Activated B cell treated with CpG ODN at 0.5 μM for 24 hours (primary cell): ENCODE measurements around the gene STK24. TPM values are rescaled to one million over a fixed set of nuclear protein-coding genes. Genes with fewer than 3 reads are reported as not detected.
"Not testable (repeated sequence)": the region's sequence is repeated elsewhere in the genome, so short reads cannot be mapped to it uniquely, and the experiment has no call there.

ENCODE experiments used
- ATAC-seq: fragments of 200-7000 bp; cut with Tn5 transposase; one replicate; pipeline ENCODE4 v1.10.0; 2021; ENCODE audit warnings: low read depth, mild to moderate bottlenecking, moderate library complexity
- CTCF ChIA-PET: fragments of 350-600 bp; sonication (Branson Sonifier 250); formaldehyde crosslinking; loops from one replicate; lab custom pipeline; 2021; ENCODE audit warnings: antibody characterized with exemption; lab: Charles Lee
- POLR2A ChIA-PET: fragments of 350-600 bp; sonication (Branson Sonifier 250); formaldehyde crosslinking; loops from one replicate; lab custom pipeline; 2021; ENCODE audit warnings: antibody characterized with exemption; lab: Charles Lee
- DNase-seq: peaks from one replicate; pipeline ENCODE4 v3.0.0; 2022
- H3K27ac Mint-ChIP-seq: one replicate; pipeline ENCODE4 v1.8.0; 2020; ENCODE audit warnings: mixed read lengths
- H3K27me3 Mint-ChIP-seq: one replicate; pipeline ENCODE4 v1.8.0; 2021; ENCODE audit warnings: mixed read lengths
- H3K36me3 Mint-ChIP-seq: one replicate; pipeline ENCODE4 v1.8.0; 2021; ENCODE audit warnings: low read depth, mixed read lengths
- H3K4me1 Mint-ChIP-seq: one replicate; pipeline ENCODE4 v1.8.0; 2021; ENCODE audit warnings: mixed read lengths
- H3K4me3 Mint-ChIP-seq: one replicate; pipeline ENCODE4 v1.8.0; 2020; ENCODE audit warnings: mild to moderate bottlenecking, mixed read lengths
- H3K9me3 Mint-ChIP-seq: one replicate; pipeline ENCODE4 v1.8.0; 2020; ENCODE audit warnings: mixed read lengths
- CTCF ChIP-seq: fragments of 200-600 bp; IDR thresholded peaks from one replicate; pipeline ENCODE4 v1.8.0; 2022; ENCODE audit warnings: antibody characterized with exemption, mild to moderate bottlenecking
- intact Hi-C: fragments of 100-400 bp; cut with micrococcal nuclease; formaldehyde crosslinking; loops from one replicate; pipeline ENCODE4 v1.15.1; 2024
- total RNA-seq: library from RNA; stranded (reverse); gene quantifications from 2 replicates; pipeline ENCODE4 v1.2.3, GENCODE V29; 2022

STK24 gene
- total RNA-seq, 1 donor from 2014 or later: 84.8 TPM

- no peak overlapping the region for H3K4me3 Mint-ChIP-seq
- no peak for DNase-seq
- ChIA-PET POLR2A (no interaction called here), CTCF (no interaction called here)
- no peaks in the 10 kb centered on the region for H3K36me3 Mint-ChIP-seq
- TF ChIP-seq CTCF: no peak
- no peak overlapping the region for H3K27ac Mint-ChIP-seq
- H3K4me1 Mint-ChIP-seq: no peaks in the 10 kb centered on the region
- peaks cover 4% of the 10 kb centered on the region for H3K9me3 Mint-ChIP-seq
- peaks cover 3% of the 10 kb centered on the region for H3K27me3 Mint-ChIP-seq
- intact Hi-C loops: no loop called here
- ATAC-seq: no peak
These were observed 156.2 kb downstream of the STK24 start for GRCh38 chr13:98420554-98421175.

GRCh38 chr13:98419786-98420553, 156.9 kb downstream of the STK24 start:
- Mint-ChIP-seq H3K27me3 (peaks cover 3% of the 10 kb centered on the region), H3K4me3 (no peak overlapping the region), H3K4me1 (no peaks in the 10 kb centered on the region), H3K9me3 (peaks cover 4% of the 10 kb centered on the region), H3K36me3 (no peaks in the 10 kb centered on the region), H3K27ac (no peak overlapping the region)
- ATAC-seq (no peak), DNase-seq (no peak)
- CTCF ChIA-PET: no interaction called here
- no peak for TF ChIP-seq CTCF
- POLR2A ChIA-PET: no interaction called here
- intact Hi-C loops: no loop called here

GRCh38 chr13:98416408-98416807, 160.5 kb downstream of the STK24 start:
- CTCF ChIA-PET: no interaction called here
- Mint-ChIP-seq H3K4me3 (no peak overlapping the region), H3K9me3 (peaks cover 4% of the 10 kb centered on the region), H3K4me1 (peaks cover 4% of the 10 kb centered on the region), H3K36me3 (no peaks in the 10 kb centered on the region), H3K27ac (no peak overlapping the region), H3K27me3 (peaks cover 13% of the 10 kb centered on the region)
- no peak for TF ChIP-seq CTCF
- ATAC-seq (no peak), DNase-seq (no peak)
- intact Hi-C loops: no loop called here
- POLR2A ChIA-PET: no interaction called here

- TF ChIP-seq CTCF: no peak
- no peak overlapping the region for H3K27ac Mint-ChIP-seq
- H3K4me3 Mint-ChIP-seq: no peak overlapping the region
- H3K9me3 Mint-ChIP-seq: peaks cover 4% of the 10 kb centered on the region
- peaks cover 4% of the 10 kb centered on the region for H3K4me1 Mint-ChIP-seq
- CTCF ChIA-PET: no interaction called here
- H3K36me3 Mint-ChIP-seq: no peaks in the 10 kb centered on the region
- H3K27me3 Mint-ChIP-seq: peaks cover 13% of the 10 kb centered on the region
- DNase-seq (no peak), ATAC-seq (no peak)
- POLR2A ChIA-PET: no interaction called here
- intact Hi-C loops: no loop called here
These were observed 161.4 kb downstream of the STK24 start for GRCh38 chr13:98415326-98416070.

- Mint-ChIP-seq H3K36me3 (no peaks in the 10 kb centered on the region), H3K4me3 (no peak overlapping the region), H3K27ac (no peak overlapping the region), H3K4me1 (peaks cover 4% of the 10 kb centered on the region), H3K27me3 (peaks cover 12% of the 10 kb centered on the region), H3K9me3 (peaks cover 4% of the 10 kb centered on the region)
- ChIA-PET CTCF (no interaction called here), POLR2A (no interaction called here)
- intact Hi-C loops: no loop called here
- no peak for TF ChIP-seq CTCF
- ATAC-seq: no peak
- no peak for DNase-seq
These were observed 163.1 kb downstream of the STK24 start for GRCh38 chr13:98413796-98414195.

GRCh38 chr13:98413278-98413677, 163.6 kb downstream of the STK24 start:
- H3K4me3 Mint-ChIP-seq, ATAC-seq, POLR2A ChIA-PET, H3K9me3 Mint-ChIP-seq, DNase-seq, CTCF ChIA-PET, H3K27ac Mint-ChIP-seq, H3K36me3 Mint-ChIP-seq, intact Hi-C loops, H3K4me1 Mint-ChIP-seq: not testable (repeated sequence)
- peaks cover 12% of the 10 kb centered on the region for H3K27me3 Mint-ChIP-seq
